ENCODE results near the gene B4GALT3. TPM values are rescaled to one million over a fixed set of nuclear protein-coding genes. Genes with fewer than 3 reads are reported as not detected.

Gene B4GALT3
- polyA plus RNA-seq, 1 donor from 2014 or later: 43.7 TPM

- Histone ChIP-seq H3K9me3 (ENCODE audit: low read length) (no peaks in the 10 kb centered on the region), H3K36me3 (ENCODE audit: insufficient read depth, low read length) (no peaks in the 10 kb centered on the region), H3K27ac (ENCODE audit: low read length) (no peak overlapping the region), H3K27me3 (ENCODE audit: insufficient read depth, low read depth, low read length) (no peaks in the 10 kb centered on the region), H3K4me3 (ENCODE audit: low read length) (no peak overlapping the region), H3K9me2 (ENCODE audit: insufficient read depth, low read length) (no peaks in the 10 kb centered on the region), H3F3A (ENCODE audit: insufficient read depth, low read length, poor library complexity, severe bottlenecking) (no peaks in the 10 kb centered on the region), H3K79me2 (replicated peaks; ENCODE audit: insufficient read depth, low read length) (no peaks in the 10 kb centered on the region), H2AFZ (ENCODE audit: low read depth, low read length) (no peak overlapping the region), H3K4me2 (ENCODE audit: low read length) (no peak overlapping the region), H3K9ac (ENCODE audit: low read length) (no peak overlapping the region), H4K20me1 (ENCODE audit: insufficient read depth) (no peaks in the 10 kb centered on the region)
- TF ChIP-seq MXI1 (conservative IDR thresholded peaks at IDR 0.05; ENCODE audit: poor library complexity, severe bottlenecking) (no peak), CTCF (IDR thresholded peaks at IDR 0.05; ENCODE audit: poor library complexity, severe bottlenecking) (no peak), RAD21 (conservative IDR thresholded peaks at IDR 0.05) (no peak), TAF1 (IDR thresholded peaks at IDR 0.05; ENCODE audit: low read depth) (no peak), EZH2 (IDR thresholded peaks at IDR 0.05; ENCODE audit: borderline replicate concordance, insufficient read depth, low read length, poor library complexity, severe bottlenecking) (no peak)
Measured at GRCh38 chr1:161220002-161220401, 42.7 kb upstream of the B4GALT3 start.

DNA sequence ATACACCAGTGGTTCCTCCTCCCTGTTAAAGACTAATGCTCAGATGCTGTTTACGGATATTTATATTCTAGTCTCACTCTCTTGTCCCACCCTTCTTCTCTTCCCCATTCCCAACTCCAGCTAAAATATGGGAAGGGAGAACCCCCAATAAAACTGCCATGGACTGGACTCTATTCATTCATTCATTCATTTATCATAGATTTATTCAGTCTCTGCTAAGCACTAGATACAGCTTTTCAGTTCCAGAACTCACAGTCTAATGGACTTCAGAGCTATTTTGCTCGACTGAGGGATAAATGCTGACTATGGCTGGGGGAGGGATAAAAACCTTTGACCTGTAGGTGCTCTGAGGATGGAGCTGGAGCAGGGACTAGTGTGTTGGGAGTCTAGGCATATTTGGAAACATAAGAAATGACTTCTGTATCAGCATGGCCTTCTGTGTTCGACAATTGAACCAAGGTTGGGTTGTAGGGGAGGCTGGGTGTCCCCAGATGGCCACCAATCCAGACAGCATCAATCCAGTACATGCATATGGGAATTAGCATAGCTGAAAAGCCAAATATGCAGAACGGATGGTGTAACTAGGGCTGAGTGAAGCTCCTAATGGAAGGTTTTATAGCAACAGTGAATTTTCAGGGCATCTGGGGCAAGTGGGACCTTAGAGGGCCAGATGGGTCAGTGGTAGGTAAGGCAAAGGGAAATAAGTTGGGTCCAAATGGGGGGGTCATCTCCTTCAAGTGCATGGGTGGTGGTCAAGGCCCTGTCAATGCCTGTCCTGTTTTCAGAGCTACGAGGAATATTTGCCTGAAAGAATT, 42.0 kb upstream of the B4GALT3 start:
- Histone ChIP-seq H3K79me2 (replicated peaks; ENCODE audit: insufficient read depth, low read length) (no peaks in the 10 kb centered on the region), H3K27me3 (ENCODE audit: insufficient read depth, low read depth, low read length) (no peaks in the 10 kb centered on the region), H3K4me3 (ENCODE audit: low read length) (no peak overlapping the region), H2AFZ (ENCODE audit: low read depth, low read length) (no peak overlapping the region), H3F3A (ENCODE audit: insufficient read depth, low read length, poor library complexity, severe bottlenecking) (no peaks in the 10 kb centered on the region), H3K36me3 (ENCODE audit: insufficient read depth, low read length) (no peaks in the 10 kb centered on the region), H4K20me1 (ENCODE audit: insufficient read depth) (no peaks in the 10 kb centered on the region), H3K4me2 (ENCODE audit: low read length) (no peak overlapping the region), H3K27ac (ENCODE audit: low read length) (no peak overlapping the region), H3K9me2 (ENCODE audit: insufficient read depth, low read length) (no peaks in the 10 kb centered on the region), H3K9me3 (ENCODE audit: low read length) (no peaks in the 10 kb centered on the region), H3K9ac (ENCODE audit: low read length) (no peak overlapping the region)
- TF ChIP-seq TAF1 (IDR thresholded peaks at IDR 0.05; ENCODE audit: low read depth) (no peak), CTCF (IDR thresholded peaks at IDR 0.05; ENCODE audit: poor library complexity, severe bottlenecking) (no peak), POLR2AphosphoS5 (IDR thresholded peaks at IDR 0.05) (no peak), EZH2 (IDR thresholded peaks at IDR 0.05; ENCODE audit: borderline replicate concordance, insufficient read depth, low read length, poor library complexity, severe bottlenecking) (no peak), SMC3 (conservative IDR thresholded peaks at IDR 0.05; ENCODE audit: poor library complexity) (no peak), MXI1 (conservative IDR thresholded peaks at IDR 0.05; ENCODE audit: poor library complexity, severe bottlenecking) (no peak), EP300 (conservative IDR thresholded peaks at IDR 0.05; ENCODE audit: poor library complexity, severe bottlenecking) (no peak), RAD21 (conservative IDR thresholded peaks at IDR 0.05) (no peak), REST (IDR thresholded peaks at IDR 0.05; ENCODE audit: borderline replicate concordance) (no peak)
